ENCODE measurements around the gene MOSMO.

- TF ChIP-seq POLR2A (IDR thresholded peaks at IDR 0.05; ENCODE audit: low read depth, low read length) (no peak), MXI1 (IDR thresholded peaks at IDR 0.05; ENCODE audit: borderline replicate concordance, low read depth, low read length) (no peak), CTCF (conservative IDR thresholded peaks at IDR 0.05; ENCODE audit: low read depth, low read length) (no peak)
Measured at GRCh38 chr16:22075776-22076175, 67.9 kb downstream of the MOSMO start.
